Tibial nerve (tissue), 4 donors: Measurements from ENCODE around the gene TBC1D5.

ENCODE experiments used
- EP300 ChIP-seq, 2 donors: sonication (generic); formaldehyde crosslinking; IDR thresholded peaks; one replicate each; pipeline ENCODE4 v1.6.1; 2017; ENCODE audit warnings: antibody characterized with exemption in 2 of 2, mild to moderate bottlenecking in 1 of 2
- POLR2A ChIP-seq, 2 donors: fragments of 450-650 bp; IDR thresholded peaks; one replicate each; pipeline ENCODE4 v1.6.1; 2017; ENCODE audit warnings: antibody characterized with exemption in 2 of 2, mild to moderate bottlenecking in 2 of 2, moderate library complexity in 2 of 2
- TF ChIP-seq, protein P1 (sequence below), 5 experiments: fragments of 200-600 bp in 3 of 5; fragments of 450-650 bp in 2 of 5; sonication (generic) in 3 of 5; IDR thresholded peaks; one replicate each; pipeline ENCODE4 v1.5.1; 2016 to 2019; ENCODE audit warnings: antibody characterized with exemption in 5 of 5, mild to moderate bottlenecking in 3 of 5, moderate library complexity in 2 of 5

DNA sequence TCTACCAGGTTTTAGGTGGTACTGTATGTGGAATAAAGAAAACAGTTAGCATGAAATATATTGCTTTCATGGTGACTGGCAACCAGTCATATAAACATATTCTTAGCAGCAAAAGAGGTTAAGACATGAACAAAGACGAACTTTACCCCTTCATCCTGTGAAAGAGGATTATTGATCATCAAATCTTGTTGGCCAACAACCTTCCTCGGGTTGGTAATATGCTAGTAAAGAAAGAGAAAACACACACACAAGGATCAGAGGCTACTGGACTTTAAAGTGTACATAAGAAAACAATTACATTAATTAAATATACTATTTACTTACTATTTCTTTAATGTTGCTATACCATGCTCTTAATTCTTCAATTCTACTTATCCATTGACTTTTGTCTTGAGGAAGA is 337.9 kb downstream of the TBC1D5 start:
- TF ChIP-seq, protein P1, sequence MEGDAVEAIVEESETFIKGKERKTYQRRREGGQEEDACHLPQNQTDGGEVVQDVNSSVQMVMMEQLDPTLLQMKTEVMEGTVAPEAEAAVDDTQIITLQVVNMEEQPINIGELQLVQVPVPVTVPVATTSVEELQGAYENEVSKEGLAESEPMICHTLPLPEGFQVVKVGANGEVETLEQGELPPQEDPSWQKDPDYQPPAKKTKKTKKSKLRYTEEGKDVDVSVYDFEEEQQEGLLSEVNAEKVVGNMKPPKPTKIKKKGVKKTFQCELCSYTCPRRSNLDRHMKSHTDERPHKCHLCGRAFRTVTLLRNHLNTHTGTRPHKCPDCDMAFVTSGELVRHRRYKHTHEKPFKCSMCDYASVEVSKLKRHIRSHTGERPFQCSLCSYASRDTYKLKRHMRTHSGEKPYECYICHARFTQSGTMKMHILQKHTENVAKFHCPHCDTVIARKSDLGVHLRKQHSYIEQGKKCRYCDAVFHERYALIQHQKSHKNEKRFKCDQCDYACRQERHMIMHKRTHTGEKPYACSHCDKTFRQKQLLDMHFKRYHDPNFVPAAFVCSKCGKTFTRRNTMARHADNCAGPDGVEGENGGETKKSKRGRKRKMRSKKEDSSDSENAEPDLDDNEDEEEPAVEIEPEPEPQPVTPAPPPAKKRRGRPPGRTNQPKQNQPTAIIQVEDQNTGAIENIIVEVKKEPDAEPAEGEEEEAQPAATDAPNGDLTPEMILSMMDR (IDR thresholded peaks at IDR 0.05): no peak
- TF ChIP-seq POLR2A (IDR thresholded peaks at IDR 0.05) (no peak), EP300 (IDR thresholded peaks at IDR 0.05) (no peak)
